GM12892 (cell line): ENCODE measurements around the gene IKZF1.

Experiments
- POLR2A ChIP-seq: IDR thresholded peaks from 2 replicates; pipeline ENCODE4 v1.6.1; 2011; ENCODE audit warnings: low read depth, low read length, control low read depth
- POLR2AphosphoS5 ChIP-seq: IDR thresholded peaks from 2 replicates; pipeline ENCODE4 v1.6.1; 2011; ENCODE audit warnings: low read depth, low read length, control low read depth
- TAF1 ChIP-seq: IDR thresholded peaks from 2 replicates; pipeline ENCODE4 v1.6.1; 2011; ENCODE audit warnings: low read depth, mild to moderate bottlenecking, control low read depth, low read length, borderline replicate concordance

DNA sequence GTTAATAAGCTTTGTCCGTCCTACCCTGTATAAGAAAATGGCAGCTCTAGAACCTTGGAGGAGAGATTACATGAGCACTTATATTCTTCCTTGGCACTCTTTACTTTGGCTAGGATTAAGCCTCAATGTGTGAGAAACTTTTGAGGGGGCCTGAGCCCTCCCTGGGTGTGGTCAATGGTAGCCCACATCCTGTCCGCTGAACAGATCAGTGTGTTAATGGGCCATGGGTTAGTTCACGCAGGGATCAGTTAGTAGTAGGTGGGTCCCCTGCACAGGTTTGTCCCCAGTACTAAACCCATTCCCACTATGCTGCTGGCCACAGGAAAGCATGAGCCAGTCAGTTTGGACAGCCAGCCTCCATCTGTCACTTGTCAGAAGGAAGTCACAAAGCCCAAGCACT is 20.2 kb upstream of the IKZF1 start:
- TF ChIP-seq POLR2A (no peak), POLR2AphosphoS5 (no peak), TAF1 (no peak)
